Right lobe of liver (tissue), 4 donors: ENCODE data around the gene FAM50A.

Source experiments
- CTCF ChIP-seq, 4 donors: fragments of 200-600 bp in 3 of 4; fragments of 450-650 bp in 1 of 4; IDR thresholded peaks; one replicate each; pipeline versions ENCODE4 v1.5.1 to v1.8.0; 2016 to 2022; ENCODE audit warnings: antibody characterized with exemption in 4 of 4, mild to moderate bottlenecking in 2 of 4
- POLR2A ChIP-seq: fragments of 450-650 bp; IDR thresholded peaks from one replicate; pipeline ENCODE4 v1.6.1; 2017; ENCODE audit warnings: antibody characterized with exemption, mild to moderate bottlenecking
- donor health status: DM: no; HTN: no; CAD: no.
- donor health status: DM: no; HTN: no; CAD: no.
- donor health status: DM: no; HTN: yes; CAD: no.

GRCh38 chrX:154404625-154405192, 39.2 kb upstream of the FAM50A start:
- TF ChIP-seq CTCF (IDR thresholded peaks at IDR 0.05) (no peak), POLR2A (no peak)
